GM23338 (cell line): Measurements from ENCODE around the gene CD59. TPM values are rescaled to one million over a fixed set of nuclear protein-coding genes. Genes with fewer than 3 reads are reported as not detected.

ENCODE experiments used
- ATAC-seq: fragments of 200-7000 bp; cut with Tn5 transposase; 3 replicates; pipeline ENCODE4 v1.9.1; 2020
- DNase-seq: peaks from one replicate; pipeline ENCODE4 v3.0.0-alpha.2; 2015; ENCODE audit warnings: low spot score
- H2AFZ ChIP-seq: fragments of 200-600 bp; sonication (generic); 2 replicates; pipeline ENCODE4 v1.8.0; 2016; ENCODE audit warnings: antibody characterized with exemption, mild to moderate bottlenecking, moderate library complexity
- H3F3A ChIP-seq: fragments of 200-600 bp; sonication (generic); replicated peaks from 2 replicates; pipeline ENCODE4 v1.8.0; 2017; ENCODE audit warnings: antibody characterized with exemption, mixed run types, low read depth
- H3K27ac ChIP-seq: fragments of 200-600 bp; sonication (generic); 2 replicates; pipeline ENCODE4 v1.6.1; 2016; ENCODE audit warnings: low read depth
- H3K27me3 ChIP-seq: fragments of 200-600 bp; sonication (generic); 2 replicates; pipeline ENCODE4 v1.8.0; 2016; ENCODE audit warnings: mild to moderate bottlenecking, mixed run types, moderate library complexity; ENCODE audit not compliant: insufficient read depth
- H3K36me3 ChIP-seq: fragments of 200-600 bp; sonication (generic); 2 replicates; pipeline ENCODE4 v1.8.0; 2016; ENCODE audit warnings: mild to moderate bottlenecking; ENCODE audit not compliant: insufficient read depth
- H3K4me1 ChIP-seq: fragments of 200-600 bp; sonication (generic); 2 replicates; pipeline ENCODE4 v1.8.0; 2016; ENCODE audit warnings: mild to moderate bottlenecking, moderate library complexity; ENCODE audit not compliant: insufficient read depth
- H3K4me2 ChIP-seq: fragments of 200-600 bp; sonication (generic); 2 replicates; pipeline ENCODE4 v1.7.1; 2017; ENCODE audit warnings: mixed run types
- H3K4me3 ChIP-seq: fragments of 200-600 bp; sonication (generic); 2 replicates; pipeline ENCODE4 v1.6.1; 2016; ENCODE audit warnings: mixed run types
- H3K79me2 ChIP-seq: fragments of 200-600 bp; sonication (generic); replicated peaks from 2 replicates; pipeline ENCODE4 v1.8.0; 2017; ENCODE audit warnings: mild to moderate bottlenecking; ENCODE audit not compliant: insufficient read depth
- H3K9me2 ChIP-seq: fragments of 200-600 bp; sonication (generic); 2 replicates; pipeline ENCODE4 v1.8.0; 2017; ENCODE audit not compliant: insufficient read depth
- H4K20me1 ChIP-seq: fragments of 200-600 bp; sonication (generic); replicated peaks from 2 replicates; pipeline ENCODE4 v1.8.0; 2017; ENCODE audit warnings: mild to moderate bottlenecking; ENCODE audit not compliant: insufficient read depth
- H3K27ac Mint-ChIP-seq: 2 replicates; pipeline ENCODE4 v1.8.0; 2020; ENCODE audit warnings: inconsistent platforms, mild to moderate bottlenecking, moderate library complexity, mixed read lengths
- H3K27me3 Mint-ChIP-seq: 3 replicates; pipeline ENCODE4 v1.8.0; 2022; ENCODE audit warnings: low read depth, mild to moderate bottlenecking, moderate library complexity, mixed read lengths, inconsistent platforms; ENCODE audit not compliant: insufficient read depth, poor library complexity
- H3K36me3 Mint-ChIP-seq: 3 replicates; pipeline ENCODE4 v1.8.0; 2021; ENCODE audit warnings: low read depth, mild to moderate bottlenecking, inconsistent platforms, moderate library complexity, mixed read lengths
- H3K4me1 Mint-ChIP-seq: 3 replicates; pipeline ENCODE4 v1.8.0; 2020; ENCODE audit warnings: mild to moderate bottlenecking, inconsistent platforms, mixed read lengths
- H3K4me3 Mint-ChIP-seq: 3 replicates; pipeline ENCODE4 v1.8.0; 2021; ENCODE audit warnings: moderate library complexity, mild to moderate bottlenecking, inconsistent platforms, mixed read lengths
- H3K9me3 Mint-ChIP-seq: 3 replicates; pipeline ENCODE4 v1.8.0; 2020; ENCODE audit warnings: moderate library complexity, mild to moderate bottlenecking, inconsistent platforms, mixed read lengths
- CREB1 ChIP-seq: fragments of 250-450 bp; sonication (Bioruptor Pico); IDR thresholded peaks from 2 replicates; pipeline ENCODE4 v1.5.0; 2020; ENCODE audit warnings: low read depth, mild to moderate bottlenecking, moderate library complexity
- CTCF ChIP-seq, 2 experiments: fragments of 200-600 bp in 1 of 2; sonication (generic) in 1 of 2; conservative IDR thresholded peaks; 2 replicates each; pipeline versions ENCODE4 v1.5.1 to v1.6.1; 2016 to 2017; ENCODE audit warnings: antibody characterized with exemption in 2 of 2, low read depth in 2 of 2, mild to moderate bottlenecking in 2 of 2, moderate library complexity in 1 of 2
- EZH2 ChIP-seq: fragments of 200-600 bp; sonication (generic); IDR thresholded peaks from one replicate; pipeline ENCODE4 v1.8.0; 2017; ENCODE audit warnings: antibody characterized with exemption, mild to moderate bottlenecking, low read depth; ENCODE audit not compliant: unreplicated experiment
- EZH2phosphoT487 ChIP-seq: fragments of 200-600 bp; sonication (generic); IDR thresholded peaks from one replicate; pipeline ENCODE4 v1.8.1; 2018; ENCODE audit warnings: antibody characterized with exemption; ENCODE audit not compliant: unreplicated experiment
- JUNB ChIP-seq: IDR thresholded peaks from one replicate; pipeline ENCODE4 v1.6.1; 2016; ENCODE audit warnings: antibody characterized with exemption; ENCODE audit not compliant: unreplicated experiment
- NANOG ChIP-seq: IDR thresholded peaks from 2 replicates; pipeline ENCODE4 v1.6.1; 2016; ENCODE audit warnings: antibody characterized with exemption, borderline replicate concordance
- STAT1 ChIP-seq: IDR thresholded peaks from one replicate; pipeline ENCODE4 v1.6.1; 2016; ENCODE audit warnings: antibody characterized with exemption; ENCODE audit not compliant: unreplicated experiment
- ZNF114 ChIP-seq: fragments of 250-450 bp; sonication (Bioruptor Pico); IDR thresholded peaks from 2 replicates; pipeline ENCODE4 v1.5.0; 2020; ENCODE audit warnings: mild to moderate bottlenecking, moderate library complexity
- ZNF331 ChIP-seq: fragments of 250-450 bp; sonication (Bioruptor Pico); IDR thresholded peaks from 2 replicates; pipeline ENCODE4 v1.5.0; 2020; ENCODE audit warnings: low read depth, mild to moderate bottlenecking, moderate library complexity
- ZNF462 ChIP-seq: fragments of 250-450 bp; sonication (Bioruptor Pico); IDR thresholded peaks from 2 replicates; pipeline ENCODE4 v1.5.0; 2020; ENCODE audit warnings: mild to moderate bottlenecking, moderate library complexity
- polyA plus RNA-seq: library from polyadenylated mRNA; unstranded; fragments of >200 nt; fragmentation: Nextera tagmentation; extraction: Ambion mirVana; gene quantifications from 2 replicates; pipeline ENCODE4 v1.2.1, GENCODE V29; 2016
- total RNA-seq: library from RNA; depleted of rRNA; stranded (reverse); fragments of >200 nt; shearing (Covaris generic); gene quantifications from 2 replicates; pipeline ENCODE4 v1.2.3, GENCODE V29; 2014

The CD59 gene
- total and polyA plus RNA-seq, 2 experiments from 2014 or later, result 41.5 to 86.6 TPM

- Mint-ChIP-seq H3K4me3 (no peak overlapping the region), H3K27ac (no peak overlapping the region), H3K9me3 (no peaks in the 10 kb centered on the region), H3K27me3 (peaks cover 13% of the 10 kb centered on the region), H3K4me1 (peaks cover 22% of the 10 kb centered on the region), H3K36me3 (peaks cover 9% of the 10 kb centered on the region; the same call in 2 of the 3 replicates)
- H3K4me2 ChIP-seq, result no peak overlapping the region
- no peaks in the 10 kb centered on the region for H3K36me3 ChIP-seq
- no peak overlapping the region for H3K27ac ChIP-seq
- no peak for ATAC-seq
- H3K9me2 ChIP-seq, result no peaks in the 10 kb centered on the region
- peaks cover 15% of the 10 kb centered on the region for H3K27me3 ChIP-seq
- TF ChIP-seq EZH2 (no peak), ZNF331 (CRISPR knock-in tag) (no peak), JUNB (no peak), ZNF462 (CRISPR knock-in tag) (no peak)
- H4K20me1 ChIP-seq, result peaks cover 30% of the 10 kb centered on the region
- peaks cover 14% of the 10 kb centered on the region for H3K4me1 ChIP-seq
- H3F3A ChIP-seq, result no peaks in the 10 kb centered on the region; the same call in 1 of the 2 replicates
- H2AFZ ChIP-seq, result no peak overlapping the region
- DNase-seq, result peak; percentile 14
- no peak overlapping the region for H3K4me3 ChIP-seq
- H3K79me2 ChIP-seq, result peaks cover 83% of the 10 kb centered on the region
Measured at GRCh38 chr11:33731723-33732531, 4.3 kb downstream of the CD59 start.

GRCh38 chr11:33730716-33731115, 5.5 kb downstream of the CD59 start:
- Mint-ChIP-seq H3K27me3 (peaks cover 12% of the 10 kb centered on the region), H3K4me1 (peaks cover 20% of the 10 kb centered on the region), H3K9me3 (no peaks in the 10 kb centered on the region), H3K4me3 (no peak overlapping the region), H3K36me3 (peaks cover 9% of the 10 kb centered on the region; the same call in 2 of the 3 replicates), H3K27ac (no peak overlapping the region)
- H3K4me1 ChIP-seq, result peaks cover 13% of the 10 kb centered on the region
- no peaks in the 10 kb centered on the region for H3K9me2 ChIP-seq
- DNase-seq, result no peak
- H2AFZ ChIP-seq, result no peak overlapping the region
- H3K27ac ChIP-seq, result no peak overlapping the region
- no peaks in the 10 kb centered on the region for H3K36me3 ChIP-seq
- no peak overlapping the region for H3K4me3 ChIP-seq
- H3K79me2 ChIP-seq, result peaks cover 94% of the 10 kb centered on the region
- H3F3A ChIP-seq, result no peaks in the 10 kb centered on the region; the same call in 1 of the 2 replicates
- peaks cover 14% of the 10 kb centered on the region for H3K27me3 ChIP-seq
- peaks cover 30% of the 10 kb centered on the region for H4K20me1 ChIP-seq
- H3K4me2 ChIP-seq, result no peak overlapping the region
- ATAC-seq, result no peak
- TF ChIP-seq NANOG, result no peak
- no peak for TF ChIP-seq EZH2phosphoT487
- no peak for TF ChIP-seq STAT1
- TF ChIP-seq JUNB, result no peak
- no peak for TF ChIP-seq ZNF114 (CRISPR knock-in tag)
- TF ChIP-seq ZNF331 (CRISPR knock-in tag), result no peak
- TF ChIP-seq CTCF (conservative IDR thresholded peaks at IDR 0.05; ENCODE audit: low read depth in 2 of 2), result no peak
- TF ChIP-seq CREB1 (CRISPR knock-in tag), result no peak
